H1 (cell line): Measurements from ENCODE around the gene HK2. TPM values are rescaled to one million over a fixed set of nuclear protein-coding genes. Genes with fewer than 3 reads are reported as not detected.

Experiments
- polyA plus RNA-seq, 7 experiments: library from polyadenylated mRNA; depleted of rRNA in 3 of 7; stranded (reverse) in 5 of 7; unstranded in 2 of 7; fragments of >200 nt in 5 of 7; fragments of 200-250 nt in 2 of 7; gene quantifications; 1 replicate in 5 of 7; 2 replicates in 1 of 7; 4 replicates in 1 of 7; pipeline versions ENCODE4 v1.2.1 to v1.2.3, GENCODE V29; 2011 to 2013; ENCODE audit warnings: missing spikeins in 2 of 7, mixed read lengths in 2 of 7
- total RNA-seq: library from RNA; stranded (reverse); fragmentation: NEBNext Ultra II Directional; extraction: Animal tissue kit (Norgen Biotek cat#: 25700); gene quantifications from 2 replicates; pipeline ENCODE4 v1.2.1, GENCODE V29; 2021
- TF ChIP-seq, protein P1 (sequence below): fragments of 300-600 bp; sonication (generic); IDR thresholded peaks from 2 replicates; pipeline ENCODE4 v1.7.1; 2012; ENCODE audit warnings: low read length, moderate library complexity, mild to moderate bottlenecking, inconsistent platforms; ENCODE audit not compliant: insufficient replicate concordance

The HK2 gene
- total and polyA plus RNA-seq, 2 of the 8 experiments (the other 6 are each of a cell fraction or from before 2014, with no cell fraction given): 22.1 to 61.9 TPM

DNA sequence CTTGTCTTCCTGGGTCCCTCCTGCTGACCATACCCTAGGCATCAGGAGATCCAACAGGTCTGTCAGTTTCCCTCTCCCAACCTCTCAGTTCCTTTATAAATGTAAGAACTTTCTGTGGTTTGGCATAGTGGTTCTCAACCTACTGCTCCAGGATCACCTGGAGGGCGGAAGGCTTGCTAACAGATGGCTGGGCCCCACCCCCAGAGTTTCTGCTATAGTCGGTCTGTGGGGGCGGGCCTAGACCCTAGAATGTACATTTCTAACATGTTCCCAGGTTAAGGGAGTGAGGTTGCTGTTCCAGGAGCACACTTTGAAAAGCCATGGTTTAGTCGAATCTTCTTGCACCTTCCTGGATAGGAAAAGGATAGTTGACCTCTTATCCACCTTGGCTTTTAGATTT lies 37.0 kb downstream of the HK2 start (continued):
- TF ChIP-seq, protein P1, sequence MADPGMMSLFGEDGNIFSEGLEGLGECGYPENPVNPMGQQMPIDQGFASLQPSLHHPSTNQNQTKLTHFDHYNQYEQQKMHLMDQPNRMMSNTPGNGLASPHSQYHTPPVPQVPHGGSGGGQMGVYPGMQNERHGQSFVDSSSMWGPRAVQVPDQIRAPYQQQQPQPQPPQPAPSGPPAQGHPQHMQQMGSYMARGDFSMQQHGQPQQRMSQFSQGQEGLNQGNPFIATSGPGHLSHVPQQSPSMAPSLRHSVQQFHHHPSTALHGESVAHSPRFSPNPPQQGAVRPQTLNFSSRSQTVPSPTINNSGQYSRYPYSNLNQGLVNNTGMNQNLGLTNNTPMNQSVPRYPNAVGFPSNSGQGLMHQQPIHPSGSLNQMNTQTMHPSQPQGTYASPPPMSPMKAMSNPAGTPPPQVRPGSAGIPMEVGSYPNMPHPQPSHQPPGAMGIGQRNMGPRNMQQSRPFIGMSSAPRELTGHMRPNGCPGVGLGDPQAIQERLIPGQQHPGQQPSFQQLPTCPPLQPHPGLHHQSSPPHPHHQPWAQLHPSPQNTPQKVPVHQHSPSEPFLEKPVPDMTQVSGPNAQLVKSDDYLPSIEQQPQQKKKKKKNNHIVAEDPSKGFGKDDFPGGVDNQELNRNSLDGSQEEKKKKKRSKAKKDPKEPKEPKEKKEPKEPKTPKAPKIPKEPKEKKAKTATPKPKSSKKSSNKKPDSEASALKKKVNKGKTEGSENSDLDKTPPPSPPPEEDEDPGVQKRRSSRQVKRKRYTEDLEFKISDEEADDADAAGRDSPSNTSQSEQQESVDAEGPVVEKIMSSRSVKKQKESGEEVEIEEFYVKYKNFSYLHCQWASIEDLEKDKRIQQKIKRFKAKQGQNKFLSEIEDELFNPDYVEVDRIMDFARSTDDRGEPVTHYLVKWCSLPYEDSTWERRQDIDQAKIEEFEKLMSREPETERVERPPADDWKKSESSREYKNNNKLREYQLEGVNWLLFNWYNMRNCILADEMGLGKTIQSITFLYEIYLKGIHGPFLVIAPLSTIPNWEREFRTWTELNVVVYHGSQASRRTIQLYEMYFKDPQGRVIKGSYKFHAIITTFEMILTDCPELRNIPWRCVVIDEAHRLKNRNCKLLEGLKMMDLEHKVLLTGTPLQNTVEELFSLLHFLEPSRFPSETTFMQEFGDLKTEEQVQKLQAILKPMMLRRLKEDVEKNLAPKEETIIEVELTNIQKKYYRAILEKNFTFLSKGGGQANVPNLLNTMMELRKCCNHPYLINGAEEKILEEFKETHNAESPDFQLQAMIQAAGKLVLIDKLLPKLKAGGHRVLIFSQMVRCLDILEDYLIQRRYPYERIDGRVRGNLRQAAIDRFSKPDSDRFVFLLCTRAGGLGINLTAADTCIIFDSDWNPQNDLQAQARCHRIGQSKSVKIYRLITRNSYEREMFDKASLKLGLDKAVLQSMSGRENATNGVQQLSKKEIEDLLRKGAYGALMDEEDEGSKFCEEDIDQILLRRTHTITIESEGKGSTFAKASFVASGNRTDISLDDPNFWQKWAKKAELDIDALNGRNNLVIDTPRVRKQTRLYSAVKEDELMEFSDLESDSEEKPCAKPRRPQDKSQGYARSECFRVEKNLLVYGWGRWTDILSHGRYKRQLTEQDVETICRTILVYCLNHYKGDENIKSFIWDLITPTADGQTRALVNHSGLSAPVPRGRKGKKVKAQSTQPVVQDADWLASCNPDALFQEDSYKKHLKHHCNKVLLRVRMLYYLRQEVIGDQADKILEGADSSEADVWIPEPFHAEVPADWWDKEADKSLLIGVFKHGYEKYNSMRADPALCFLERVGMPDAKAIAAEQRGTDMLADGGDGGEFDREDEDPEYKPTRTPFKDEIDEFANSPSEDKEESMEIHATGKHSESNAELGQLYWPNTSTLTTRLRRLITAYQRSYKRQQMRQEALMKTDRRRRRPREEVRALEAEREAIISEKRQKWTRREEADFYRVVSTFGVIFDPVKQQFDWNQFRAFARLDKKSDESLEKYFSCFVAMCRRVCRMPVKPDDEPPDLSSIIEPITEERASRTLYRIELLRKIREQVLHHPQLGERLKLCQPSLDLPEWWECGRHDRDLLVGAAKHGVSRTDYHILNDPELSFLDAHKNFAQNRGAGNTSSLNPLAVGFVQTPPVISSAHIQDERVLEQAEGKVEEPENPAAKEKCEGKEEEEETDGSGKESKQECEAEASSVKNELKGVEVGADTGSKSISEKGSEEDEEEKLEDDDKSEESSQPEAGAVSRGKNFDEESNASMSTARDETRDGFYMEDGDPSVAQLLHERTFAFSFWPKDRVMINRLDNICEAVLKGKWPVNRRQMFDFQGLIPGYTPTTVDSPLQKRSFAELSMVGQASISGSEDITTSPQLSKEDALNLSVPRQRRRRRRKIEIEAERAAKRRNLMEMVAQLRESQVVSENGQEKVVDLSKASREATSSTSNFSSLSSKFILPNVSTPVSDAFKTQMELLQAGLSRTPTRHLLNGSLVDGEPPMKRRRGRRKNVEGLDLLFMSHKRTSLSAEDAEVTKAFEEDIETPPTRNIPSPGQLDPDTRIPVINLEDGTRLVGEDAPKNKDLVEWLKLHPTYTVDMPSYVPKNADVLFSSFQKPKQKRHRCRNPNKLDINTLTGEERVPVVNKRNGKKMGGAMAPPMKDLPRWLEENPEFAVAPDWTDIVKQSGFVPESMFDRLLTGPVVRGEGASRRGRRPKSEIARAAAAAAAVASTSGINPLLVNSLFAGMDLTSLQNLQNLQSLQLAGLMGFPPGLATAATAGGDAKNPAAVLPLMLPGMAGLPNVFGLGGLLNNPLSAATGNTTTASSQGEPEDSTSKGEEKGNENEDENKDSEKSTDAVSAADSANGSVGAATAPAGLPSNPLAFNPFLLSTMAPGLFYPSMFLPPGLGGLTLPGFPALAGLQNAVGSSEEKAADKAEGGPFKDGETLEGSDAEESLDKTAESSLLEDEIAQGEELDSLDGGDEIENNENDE: no peak
